GM12878 (cell line): ENCODE data around the gene MEGF11. TPM values are rescaled to one million over a fixed set of nuclear protein-coding genes. Genes with fewer than 3 reads are reported as not detected.

ENCODE experiments used
- ATAC-seq: fragments of 200-7000 bp; cut with Tn5 transposase; 3 replicates; pipeline ENCODE4 v1.9.1; 2020; ENCODE audit warnings: mild to moderate bottlenecking, moderate library complexity
- BruUV-seq: library from RNA; stranded (reverse); fragments of 400-500 nt; replicated peaks from 2 replicates; lab custom pipeline; 2021; lab: Mats Ljungman, UMichigan
- CTCF ChIA-PET: fragments of 300-600 bp; sonication (Branson Sonifier 250); formaldehyde crosslinking; extraction: SDS; loops from one replicate; lab custom pipeline; 2021; ENCODE audit warnings: inconsistent platforms; lab: Yijun Ruan, JAX
- POLR2A ChIA-PET: fragments of 350-600 bp; formaldehyde crosslinking; extraction: SDS; loops from one replicate; lab custom pipeline; 2021; ENCODE audit warnings: inconsistent platforms; lab: Charles Lee
- RAD21 ChIA-PET: fragments of 300-600 bp; sonication (Branson Sonifier 250); formaldehyde crosslinking; loops from one replicate; lab custom pipeline; 2023; ENCODE audit warnings: antibody characterized with exemption; ENCODE audit not compliant: unreplicated experiment; lab: Charles Lee
- SMC1A ChIA-PET: fragments of 300-600 bp; sonication (Branson Sonifier 250); formaldehyde crosslinking; loops from one replicate; lab custom pipeline; 2023; ENCODE audit not compliant: unreplicated experiment, uncharacterized antibody; lab: Charles Lee
- DNase-seq: peaks from one replicate; pipeline ENCODE4 v3.0.0-alpha.2; 2011; ENCODE audit warnings: low read depth, low spot score
- FAIRE-seq: peaks from 3 replicates; lab custom pipeline; 2011; peaks lifted over from hg19 to GRCh38; lab: Jason Lieb, UNC
- H2AFZ ChIP-seq: 2 replicates; pipeline ENCODE4 v1.6.0; 2011; ENCODE audit warnings: low read depth, low read length, control low read depth; ENCODE audit not compliant: control insufficient read depth
- H3K27ac ChIP-seq: 2 replicates; pipeline ENCODE4 v1.5.1; 2011; ENCODE audit warnings: control low read depth; ENCODE audit not compliant: control insufficient read depth, insufficient read depth
- H3K27me3 ChIP-seq, 2 experiments: replicated peaks in 1 of 2; 2 replicates each; pipeline versions ENCODE4 v1.6.0 to v1.6.1; 2011; ENCODE audit warnings: low read length in 1 of 2; ENCODE audit not compliant: control insufficient read depth in 2 of 2, insufficient read depth in 2 of 2
- H3K36me3 ChIP-seq, 2 experiments: 2 replicates each; pipeline ENCODE4 v1.5.1; 2011; ENCODE audit warnings: low read length in 1 of 2; ENCODE audit not compliant: control insufficient read depth in 2 of 2, insufficient read depth in 2 of 2
- H3K4me1 ChIP-seq: 2 replicates; pipeline ENCODE4 v1.6.1; 2011; ENCODE audit warnings: mild to moderate bottlenecking, low read length, moderate library complexity, mixed read lengths; ENCODE audit not compliant: control insufficient read depth, insufficient read depth
- H3K4me2 ChIP-seq: 2 replicates; pipeline ENCODE4 v1.6.0; 2011; ENCODE audit warnings: control low read depth; ENCODE audit not compliant: control insufficient read depth, insufficient read depth
- H3K4me3 ChIP-seq: fragments of 200-600 bp; sonication (generic); 2 replicates; pipeline ENCODE4 v1.5.1; 2016
- H3K79me2 ChIP-seq: 2 replicates; pipeline ENCODE4 v1.6.0; 2011; ENCODE audit warnings: low read length; ENCODE audit not compliant: control insufficient read depth, insufficient read depth
- H3K9ac ChIP-seq: 2 replicates; pipeline ENCODE4 v1.8.0; 2011; ENCODE audit warnings: low read length, control low read depth, mixed read lengths; ENCODE audit not compliant: control insufficient read depth, insufficient read depth
- H3K9me3 ChIP-seq: replicated peaks from 3 replicates; pipeline ENCODE4 v1.5.1; 2011; ENCODE audit warnings: mild to moderate bottlenecking, low read length; ENCODE audit not compliant: control insufficient read depth, insufficient read depth
- H4K20me1 ChIP-seq: 2 replicates; pipeline ENCODE4 v1.6.0; 2011; ENCODE audit not compliant: control insufficient read depth, insufficient read depth
- CHD1 ChIP-seq: IDR thresholded peaks from 2 replicates; pipeline ENCODE4 v1.6.1; 2012; ENCODE audit warnings: low read depth, low read length, improper control_type of control experiment
- CHD4 ChIP-seq: fragments of 200-600 bp; sonication (generic); IDR thresholded peaks from 2 replicates; pipeline ENCODE4 v1.6.1; 2016; ENCODE audit warnings: mild to moderate bottlenecking
- EP300 ChIP-seq, 2 experiments: fragments of 150-350 bp in 1 of 2; IDR thresholded peaks; 2 replicates each; pipeline ENCODE4 v1.6.1; 2011 to 2012; ENCODE audit warnings: low read depth in 2 of 2, low read length in 2 of 2, borderline replicate concordance in 1 of 2, improper control_type of control experiment in 1 of 2, inconsistent platforms in 1 of 2; ENCODE audit not compliant: control insufficient read depth in 1 of 2
- KAT2A ChIP-seq: conservative IDR thresholded peaks from 2 replicates; pipeline ENCODE4 v1.6.1; 2011; ENCODE audit warnings: low read depth, low read length; ENCODE audit not compliant: control insufficient read depth
- MXI1 ChIP-seq: fragments of 150-350 bp; IDR thresholded peaks from 2 replicates; pipeline ENCODE4 v1.6.1; 2011; ENCODE audit warnings: low read depth, mild to moderate bottlenecking, inconsistent platforms, low read length, improper control_type of control experiment
- NBN ChIP-seq: fragments of 450-650 bp; IDR thresholded peaks from 2 replicates; pipeline ENCODE4 v1.6.1; 2016
- RCOR1 ChIP-seq: conservative IDR thresholded peaks from 2 replicates; pipeline ENCODE4 v1.6.1; 2012; ENCODE audit warnings: low read depth, low read length, improper control_type of control experiment
- RELA ChIP-seq: fragments of 450-650 bp; IDR thresholded peaks from 2 replicates; pipeline ENCODE4 v1.8.0; 2014; ENCODE audit warnings: borderline replicate concordance; ENCODE audit not compliant: partially characterized antibody
- RUNX3 ChIP-seq: IDR thresholded peaks from 2 replicates; pipeline ENCODE4 v1.6.1; 2012; ENCODE audit warnings: low read length, inconsistent platforms
- SREBF2 ChIP-seq: IDR thresholded peaks from 2 replicates; pipeline ENCODE4 v1.6.1; 2012; ENCODE audit warnings: mild to moderate bottlenecking, low read length
- STAT3 ChIP-seq: IDR thresholded peaks from 2 replicates; pipeline ENCODE4 v1.6.1; 2011; ENCODE audit warnings: low read depth, low read length, improper control_type of control experiment
- ZZZ3 ChIP-seq: IDR thresholded peaks from 2 replicates; pipeline ENCODE4 v1.6.1; 2011; ENCODE audit warnings: low read depth; ENCODE audit not compliant: control insufficient read depth, insufficient read length
- WGBS: methylation state at CpG from one replicate; pipeline ENCODE4 v1.1.6; 2016; ENCODE audit warnings: low lambda C conversion rate; ENCODE audit not compliant: insufficient replicate concordance, insufficient coverage; ENCODE audit errors: missing lambda C conversion rate; 5-methylcytosine and 5-hydroxymethylcytosine counted together
- in situ Hi-C: fragments of 300-500 bp; cut with MboI; formaldehyde crosslinking; loops from 9 replicates; pipeline ENCODE4 v1.14.3; 2018; ENCODE audit warnings: mixed read lengths
- intact Hi-C: fragments of 100-400 bp; cut with micrococcal nuclease; formaldehyde crosslinking; loops from one replicate; pipeline ENCODE4 v1.14.2; 2022; ENCODE audit not compliant: unreplicated experiment
- polyA plus RNA-seq, 11 experiments: library from polyadenylated mRNA; depleted of rRNA in 4 of 11; unstranded in 6 of 11; stranded (reverse) in 5 of 11; fragments of >200 nt; fragmentation: Nextera tagmentation in 4 of 11; fragmentation: Illumina TruSeq in 1 of 11; extraction: Ambion mirVana in 4 of 11; extraction: Trizol in 1 of 11; gene quantifications; 1 replicate in 1 of 11; 2 replicates in 10 of 11; pipeline versions ENCODE4 v1.2.1 to v1.2.3, GENCODE V29; 2011 to 2016; ENCODE audit warnings: inconsistent platforms in 2 of 11, missing spikeins in 2 of 11, low read depth in 1 of 11
- total RNA-seq, 4 experiments: library from RNA; depleted of rRNA in 3 of 4; stranded (reverse); fragments of >200 nt in 3 of 4; fragmentation: Illumina TruSeq in 1 of 4; extraction: Trizol in 1 of 4; gene quantifications; 2 replicates each; pipeline versions ENCODE4 v1.2.1 to v1.2.3, GENCODE V29; 2013 to 2021
- TF ChIP-seq, protein P1 (sequence below): IDR thresholded peaks from 2 replicates; pipeline ENCODE4 v1.6.1; 2012; ENCODE audit warnings: low read depth, low read length, improper control_type of control experiment
- TF ChIP-seq, protein P2 (sequence below): fragments of 450-650 bp; IDR thresholded peaks from 2 replicates; pipeline ENCODE4 v1.6.1; 2016; ENCODE audit warnings: mild to moderate bottlenecking

MEGF11 gene
- total and polyA plus RNA-seq, 10 of the 15 experiments (the other 5 are each of a cell fraction or from before 2014, with no cell fraction given): 0.03 to 1.7 (median 0.49) TPM

DNA sequence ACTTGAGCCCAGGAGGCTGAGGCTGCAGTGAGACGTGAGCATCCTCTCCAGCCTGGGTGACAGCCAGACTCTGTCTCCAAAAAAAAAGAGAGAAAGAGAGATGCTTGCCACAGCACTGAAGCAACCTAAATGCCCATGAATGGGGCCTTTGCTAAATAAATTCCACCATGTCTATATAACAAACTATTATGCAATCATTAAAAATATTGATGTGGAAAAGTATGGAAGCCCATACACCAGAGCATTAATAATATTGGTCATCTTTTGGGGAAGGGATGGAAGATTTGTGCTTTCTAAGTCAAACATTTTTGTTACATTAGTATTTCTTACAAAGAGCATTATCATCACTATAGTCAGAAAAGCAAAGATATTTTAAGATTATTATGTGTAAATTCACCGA lies 116.6 kb downstream of the MEGF11 start:
- H3K4me1 ChIP-seq: no peaks in the 10 kb centered on the region
- 0 out of 2 replicates have a peak, but pooled peaks cover 2% of the 10 kb centered on the region for H4K20me1 ChIP-seq
- BruUV-seq: no TSS peak
- in situ Hi-C loops (no loop called here), intact Hi-C loops (no loop called here)
- ChIA-PET SMC1A (no interaction called here), POLR2A (no interaction called here), RAD21 (no interaction called here), CTCF (no interaction called here)
- FAIRE-seq (no peak), ATAC-seq (no peak), DNase-seq (no peak)
- 45% methylated on average over 2 of the region's 2 CpGs for WGBS
- H3K27ac ChIP-seq: no peak overlapping the region
- TF ChIP-seq STAT3: no peak
- TF ChIP-seq CHD1: no peak
- no peak for TF ChIP-seq CHD4
- TF ChIP-seq ZZZ3: no peak
- no peak for TF ChIP-seq NBN
- TF ChIP-seq SREBF2: no peak
- no peak for TF ChIP-seq KAT2A
- no peak for TF ChIP-seq RCOR1
- TF ChIP-seq EP300 (IDR thresholded peaks at IDR 0.05; ENCODE audit: borderline replicate concordance in 1 of 2, control insufficient read depth in 1 of 2, low read depth in 2 of 2, low read length in 2 of 2): no peak
- no peak for TF ChIP-seq RELA
- TF ChIP-seq, protein P1, sequence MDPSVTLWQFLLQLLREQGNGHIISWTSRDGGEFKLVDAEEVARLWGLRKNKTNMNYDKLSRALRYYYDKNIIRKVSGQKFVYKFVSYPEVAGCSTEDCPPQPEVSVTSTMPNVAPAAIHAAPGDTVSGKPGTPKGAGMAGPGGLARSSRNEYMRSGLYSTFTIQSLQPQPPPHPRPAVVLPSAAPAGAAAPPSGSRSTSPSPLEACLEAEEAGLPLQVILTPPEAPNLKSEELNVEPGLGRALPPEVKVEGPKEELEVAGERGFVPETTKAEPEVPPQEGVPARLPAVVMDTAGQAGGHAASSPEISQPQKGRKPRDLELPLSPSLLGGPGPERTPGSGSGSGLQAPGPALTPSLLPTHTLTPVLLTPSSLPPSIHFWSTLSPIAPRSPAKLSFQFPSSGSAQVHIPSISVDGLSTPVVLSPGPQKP: no peak
- TF ChIP-seq MXI1: no peak
- no peak for TF ChIP-seq RUNX3
- TF ChIP-seq, protein P2, sequence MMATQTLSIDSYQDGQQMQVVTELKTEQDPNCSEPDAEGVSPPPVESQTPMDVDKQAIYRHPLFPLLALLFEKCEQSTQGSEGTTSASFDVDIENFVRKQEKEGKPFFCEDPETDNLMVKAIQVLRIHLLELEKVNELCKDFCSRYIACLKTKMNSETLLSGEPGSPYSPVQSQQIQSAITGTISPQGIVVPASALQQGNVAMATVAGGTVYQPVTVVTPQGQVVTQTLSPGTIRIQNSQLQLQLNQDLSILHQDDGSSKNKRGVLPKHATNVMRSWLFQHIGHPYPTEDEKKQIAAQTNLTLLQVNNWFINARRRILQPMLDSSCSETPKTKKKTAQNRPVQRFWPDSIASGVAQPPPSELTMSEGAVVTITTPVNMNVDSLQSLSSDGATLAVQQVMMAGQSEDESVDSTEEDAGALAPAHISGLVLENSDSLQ: no peak
- no peaks in the 10 kb centered on the region for H3K36me3 ChIP-seq
- no peaks in the 10 kb centered on the region for H3K79me2 ChIP-seq
- no peak overlapping the region for H2AFZ ChIP-seq
- no peak overlapping the region for H3K4me2 ChIP-seq
- no peaks in the 10 kb centered on the region; a peak in 1 of 4 replicates for H3K27me3 ChIP-seq
- no peak overlapping the region for H3K4me3 ChIP-seq
- H3K9me3 ChIP-seq: no peaks in the 10 kb centered on the region
- no peak overlapping the region for H3K9ac ChIP-seq
